ENCODE results near the gene RTL1.

- TF ChIP-seq CTCF (IDR thresholded peaks at IDR 0.05): no peak
- TF ChIP-seq POLR2AphosphoS5 (IDR thresholded peaks at IDR 0.05): no peak
- TF ChIP-seq POLR2A (IDR thresholded peaks at IDR 0.05): no peak
These were observed 49.1 kb downstream of the RTL1 start for GRCh38 chr14:100854435-100854834.

Measured in breast epithelium (tissue), 3 donors.